HCT116 (cell line): Measurements from ENCODE around the gene KCND1.

Experiments used
- ATF3 ChIP-seq: IDR thresholded peaks from 2 replicates; pipeline ENCODE4 v1.6.1; 2012
- CEBPB ChIP-seq: IDR thresholded peaks from 2 replicates; pipeline ENCODE4 v1.6.1; 2012; ENCODE audit warnings: low read depth
- CTCF ChIP-seq, 3 experiments: fragments of 200-600 bp in 1 of 3; sonication (generic) in 1 of 3; IDR thresholded peaks in 2 of 3; conservative IDR thresholded peaks in 1 of 3; 2 replicates each; pipeline ENCODE4 v1.5.1; 2012 to 2017; ENCODE audit warnings: low read depth in 2 of 3, low read length in 2 of 3, antibody characterized with exemption in 1 of 3, borderline replicate concordance in 1 of 3, control low read depth in 1 of 3, mild to moderate bottlenecking in 1 of 3, mixed read lengths in 1 of 3, mixed run types in 1 of 3, moderate library complexity in 1 of 3; ENCODE audit not compliant: insufficient read depth in 1 of 3
- EZH2 ChIP-seq: fragments of 200-600 bp; sonication (generic); IDR thresholded peaks from 2 replicates; pipeline ENCODE4 v1.6.1; 2017; ENCODE audit warnings: antibody characterized with exemption, mixed run types
- JUND ChIP-seq: IDR thresholded peaks from 2 replicates; pipeline ENCODE4 v1.6.1; 2012
- MAX ChIP-seq: IDR thresholded peaks from 2 replicates; pipeline ENCODE4 v1.6.1; 2012
- POLR2A ChIP-seq: IDR thresholded peaks from 2 replicates; pipeline ENCODE4 v1.7.0; 2011; ENCODE audit warnings: borderline replicate concordance; ENCODE audit not compliant: insufficient read depth, insufficient read length; ENCODE audit errors: extremely low read depth
- RAD21 ChIP-seq: IDR thresholded peaks from 2 replicates; pipeline ENCODE4 v1.6.1; 2012; ENCODE audit warnings: low read depth, mild to moderate bottlenecking
- SP1 ChIP-seq: IDR thresholded peaks from 2 replicates; pipeline ENCODE4 v1.6.1; 2012; ENCODE audit warnings: low read depth
- TCF7L2 ChIP-seq: IDR thresholded peaks from 2 replicates; pipeline ENCODE4 v1.7.0; 2011; ENCODE audit warnings: borderline replicate concordance, inconsistent platforms; ENCODE audit not compliant: insufficient read depth, insufficient read length; ENCODE audit errors: extremely low read depth
- YY1 ChIP-seq: IDR thresholded peaks from 2 replicates; pipeline ENCODE4 v1.6.1; 2011; ENCODE audit warnings: low read length, low read depth, moderate library complexity, mild to moderate bottlenecking; ENCODE audit not compliant: insufficient replicate concordance; ENCODE audit errors: extremely low read depth
- ZFX ChIP-seq: fragments of 450-650 bp; IDR thresholded peaks from 2 replicates; pipeline ENCODE4 v1.6.1; 2017
- ZNF274 ChIP-seq: fragments of 200-500 bp; sonication (Bioruptor generic); IDR thresholded peaks from 2 replicates; pipeline ENCODE4 v1.6.1; 2014; ENCODE audit warnings: mild to moderate bottlenecking, low read depth, low read length, inconsistent platforms

- TF ChIP-seq CTCF (IDR thresholded peaks at IDR 0.05 in 2 of 3, conservative IDR thresholded peaks at IDR 0.05 in 1 of 3; ENCODE audit: borderline replicate concordance in 1 of 3, insufficient read depth in 1 of 3, low read depth in 2 of 3, low read length in 2 of 3) (no peak), POLR2A (peak; percentile 40), CEBPB (no peak), SP1 (no peak), RAD21 (no peak), EZH2 (no peak), JUND (no peak), ATF3 (no peak), ZNF274 (no peak), YY1 (peak; percentile 87), TCF7L2 (peak; percentile 66), MAX (no peak), ZFX (no peak)
Measured at GRCh38 chrX:48911412-48912182, 60.0 kb downstream of the KCND1 start, which contains the start of gene SLC35A2.
